Activated CD8-positive, alpha-beta memory T cell treated with anti-CD3 and anti-CD28 coated beads for 36 hours (primary cell): Measurements from ENCODE around the gene RIC1. TPM values are rescaled to one million over a fixed set of nuclear protein-coding genes. Genes with fewer than 3 reads are reported as not detected.
"Not testable (repeated sequence)": the region's sequence is repeated elsewhere in the genome, so short reads cannot be mapped to it uniquely, and the experiment has no call there.

Experiments
- CTCF ChIA-PET: fragments of 350-600 bp; sonication (Branson Sonifier 250); formaldehyde crosslinking; loops from one replicate; lab custom pipeline; 2021; ENCODE audit warnings: antibody characterized with exemption; lab: Charles Lee
- POLR2A ChIA-PET: fragments of 350-600 bp; sonication (Branson Sonifier 250); formaldehyde crosslinking; loops from one replicate; lab custom pipeline; 2021; ENCODE audit warnings: antibody characterized with exemption; lab: Charles Lee
- total RNA-seq, 2 experiments: library from RNA; stranded (reverse); gene quantifications; one replicate each; pipeline ENCODE4 v1.2.3, GENCODE V29; 2021

RIC1 gene, protein sequence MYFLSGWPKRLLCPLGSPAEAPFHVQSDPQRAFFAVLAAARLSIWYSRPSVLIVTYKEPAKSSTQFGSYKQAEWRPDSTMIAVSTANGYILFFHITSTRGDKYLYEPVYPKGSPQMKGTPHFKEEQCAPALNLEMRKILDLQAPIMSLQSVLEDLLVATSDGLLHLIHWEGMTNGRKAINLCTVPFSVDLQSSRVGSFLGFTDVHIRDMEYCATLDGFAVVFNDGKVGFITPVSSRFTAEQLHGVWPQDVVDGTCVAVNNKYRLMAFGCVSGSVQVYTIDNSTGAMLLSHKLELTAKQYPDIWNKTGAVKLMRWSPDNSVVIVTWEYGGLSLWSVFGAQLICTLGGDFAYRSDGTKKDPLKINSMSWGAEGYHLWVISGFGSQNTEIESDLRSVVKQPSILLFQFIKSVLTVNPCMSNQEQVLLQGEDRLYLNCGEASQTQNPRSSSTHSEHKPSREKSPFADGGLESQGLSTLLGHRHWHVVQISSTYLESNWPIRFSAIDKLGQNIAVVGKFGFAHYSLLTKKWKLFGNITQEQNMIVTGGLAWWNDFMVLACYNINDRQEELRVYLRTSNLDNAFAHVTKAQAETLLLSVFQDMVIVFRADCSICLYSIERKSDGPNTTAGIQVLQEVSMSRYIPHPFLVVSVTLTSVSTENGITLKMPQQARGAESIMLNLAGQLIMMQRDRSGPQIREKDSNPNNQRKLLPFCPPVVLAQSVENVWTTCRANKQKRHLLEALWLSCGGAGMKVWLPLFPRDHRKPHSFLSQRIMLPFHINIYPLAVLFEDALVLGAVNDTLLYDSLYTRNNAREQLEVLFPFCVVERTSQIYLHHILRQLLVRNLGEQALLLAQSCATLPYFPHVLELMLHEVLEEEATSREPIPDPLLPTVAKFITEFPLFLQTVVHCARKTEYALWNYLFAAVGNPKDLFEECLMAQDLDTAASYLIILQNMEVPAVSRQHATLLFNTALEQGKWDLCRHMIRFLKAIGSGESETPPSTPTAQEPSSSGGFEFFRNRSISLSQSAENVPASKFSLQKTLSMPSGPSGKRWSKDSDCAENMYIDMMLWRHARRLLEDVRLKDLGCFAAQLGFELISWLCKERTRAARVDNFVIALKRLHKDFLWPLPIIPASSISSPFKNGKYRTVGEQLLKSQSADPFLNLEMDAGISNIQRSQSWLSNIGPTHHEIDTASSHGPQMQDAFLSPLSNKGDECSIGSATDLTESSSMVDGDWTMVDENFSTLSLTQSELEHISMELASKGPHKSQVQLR (N-terminal part only)
- 10 to 100 TPM; 13.4 to 15.2 TPM for total RNA-seq

DNA sequence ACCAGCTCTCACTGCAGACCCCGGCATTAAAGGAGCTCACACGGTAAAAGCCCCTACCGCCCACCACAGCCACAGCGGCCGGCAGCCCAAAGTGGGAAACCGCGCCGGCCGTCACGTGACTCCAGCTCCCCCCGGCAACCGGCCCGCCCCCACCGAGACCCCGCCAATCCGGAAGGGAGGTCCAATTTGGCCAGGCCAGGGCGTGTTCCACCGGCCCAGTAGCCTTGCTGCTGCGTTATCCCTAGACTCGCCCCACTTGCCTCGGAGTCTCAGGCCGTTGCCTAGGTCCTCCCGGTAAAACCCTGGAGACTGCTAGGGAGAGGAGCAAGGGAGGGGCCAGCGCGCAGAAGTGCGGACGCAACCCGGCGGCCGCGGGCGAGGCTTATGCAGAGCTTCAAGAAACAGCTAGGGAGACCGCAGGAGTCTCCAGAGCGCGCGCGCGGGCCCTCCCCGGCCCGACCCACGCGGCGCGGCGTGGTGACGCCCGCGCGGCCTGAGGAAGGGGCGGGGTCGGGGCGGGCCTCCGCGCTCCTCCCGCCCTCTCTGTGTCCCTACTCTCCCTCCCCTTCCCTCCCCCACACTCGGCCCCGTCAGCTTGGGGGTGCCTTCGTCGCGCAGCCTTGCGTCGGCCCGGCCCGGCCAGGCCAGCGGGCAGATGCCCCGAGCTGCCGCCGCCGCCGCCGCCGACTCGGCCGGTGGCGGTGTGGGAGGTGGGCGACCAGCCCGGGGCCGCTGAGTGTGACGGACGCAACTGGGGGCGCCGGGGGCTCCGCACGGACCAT is at the start of gene RIC1:
Gene RIC1 (plus strand): TSS at position 578 of the 782 bp plus-strand sequence. CDS start 203 bp downstream, at position 781.
- ChIA-PET CTCF (interaction anchor here (1.3 to 1.7 kb wide), 3 partner anchors 28 to 202 kb away, joined by 3 to 4 read pairs (median 4); no protein-coding TSS in a partner anchor), POLR2A (interaction anchor here (0.5 to 1.7 kb wide), 11 partner anchors 20 to 800 kb away, joined by 3 to 7 read pairs (median 4); partner anchors contain the start of genes ERMP1, PDCD1LG2, RANBP6 and UHRF2)

DNA sequence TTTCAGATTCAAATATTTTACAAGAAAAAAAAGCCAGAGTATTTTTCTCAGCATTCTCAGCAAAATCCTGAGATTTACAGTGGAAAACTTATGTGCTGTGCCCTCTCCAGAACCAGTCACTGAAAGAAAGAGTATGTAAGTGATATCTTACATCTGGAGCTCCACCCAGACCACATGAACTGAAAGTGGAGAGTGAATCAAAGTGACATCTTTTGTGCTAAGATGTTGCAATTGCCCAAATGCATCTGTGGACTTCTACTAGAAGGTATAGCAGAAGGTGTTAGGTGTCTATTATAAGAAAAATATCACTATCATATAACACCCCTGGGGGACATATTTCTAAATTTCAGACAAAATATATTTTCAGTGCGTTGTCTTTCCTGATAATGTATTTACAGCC is 49.0 kb upstream of the RIC1 start:
- ChIA-PET CTCF (no interaction called here), POLR2A (no interaction called here)

DNA sequence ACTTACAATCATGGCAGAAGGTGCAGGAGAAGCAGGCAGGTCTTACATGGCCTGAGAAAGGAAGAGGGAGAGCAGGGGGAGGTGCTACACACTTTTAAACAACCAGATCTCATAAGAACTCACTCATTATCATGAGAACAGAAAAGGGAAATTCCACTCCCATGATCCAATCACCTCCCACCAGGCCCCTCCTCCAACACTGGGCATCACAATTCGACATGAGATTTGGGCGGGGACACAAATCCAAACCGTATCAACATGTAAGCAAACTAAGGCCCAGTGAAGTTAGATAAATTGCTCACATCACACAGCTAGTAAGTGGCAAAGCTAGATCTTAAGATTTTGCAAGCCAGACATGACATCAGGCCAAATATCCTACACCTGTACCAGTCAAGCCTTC is 48.3 kb upstream of the RIC1 start:
- POLR2A ChIA-PET, result no interaction called here
- CTCF ChIA-PET, result no interaction called here

DNA sequence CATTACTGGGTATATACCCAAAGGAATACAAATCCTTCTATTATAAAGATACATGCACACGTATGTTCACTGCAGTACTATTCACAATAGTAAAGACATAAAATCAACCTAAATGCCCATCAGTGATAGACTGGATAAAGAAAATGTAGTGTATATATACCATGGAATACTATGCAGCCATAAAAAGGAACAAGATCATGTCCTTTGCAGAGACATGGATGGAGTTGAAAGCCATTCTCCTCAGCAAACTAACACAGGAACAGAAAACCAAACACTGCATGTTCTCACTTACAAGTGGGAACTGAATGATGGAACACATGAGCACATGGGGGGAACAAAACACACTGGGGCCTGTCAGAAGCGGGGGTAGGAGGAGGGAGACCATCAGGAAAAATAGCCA is 47.2 kb upstream of the RIC1 start:
- POLR2A ChIA-PET, CTCF ChIA-PET: not testable (repeated sequence)

DNA sequence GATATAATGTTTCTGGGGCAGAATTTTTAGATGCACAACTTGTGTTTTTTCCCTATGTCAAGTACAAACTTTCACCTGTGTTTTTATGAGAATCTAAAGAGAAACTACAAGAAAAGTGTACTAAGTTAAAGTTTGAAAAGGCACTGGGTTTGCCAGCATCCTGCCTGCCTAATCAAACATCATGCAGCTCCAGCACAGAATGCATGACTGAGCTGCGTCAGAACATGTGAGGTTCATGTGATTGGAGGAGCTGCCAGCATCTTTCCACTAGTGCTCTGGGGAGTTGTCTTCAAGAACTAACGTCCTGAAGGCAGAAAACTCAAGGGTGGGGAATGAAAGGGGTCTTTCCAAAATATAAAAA is 46.1 kb upstream of the RIC1 start:
- POLR2A ChIA-PET, result no interaction called here
- CTCF ChIA-PET, result no interaction called here

DNA sequence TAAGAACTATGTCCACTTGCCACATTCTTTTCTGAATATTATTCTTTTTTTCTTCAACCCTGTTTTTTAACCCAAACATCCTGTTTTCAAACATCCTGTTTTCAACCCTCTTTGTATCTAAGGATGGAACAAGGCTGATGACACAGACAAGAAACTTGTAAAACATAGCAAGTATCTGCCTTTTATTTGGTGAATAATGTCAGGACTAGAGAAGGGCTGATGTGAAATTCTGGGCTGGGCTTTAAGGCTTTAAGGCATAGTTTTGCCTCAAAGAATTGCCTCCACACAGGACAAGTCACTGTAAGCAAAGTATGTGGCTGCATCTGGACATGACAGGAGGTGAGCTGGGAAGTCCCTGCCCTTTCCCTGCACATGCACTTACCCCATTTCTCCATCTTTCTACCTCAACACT is 42.5 kb upstream of the RIC1 start:
- ChIA-PET CTCF (interaction anchor here (0.7 to 1.4 kb wide), 5 partner anchors 10 to 142 kb away, joined by 3 to 4 read pairs (median 3); partner anchors contain the start of gene CD274), POLR2A (interaction anchor here (2.0 kb wide), 1 partner anchor 148 kb away, joined by 6 read pairs; the partner anchor contains the start of gene PLGRKT)

DNA sequence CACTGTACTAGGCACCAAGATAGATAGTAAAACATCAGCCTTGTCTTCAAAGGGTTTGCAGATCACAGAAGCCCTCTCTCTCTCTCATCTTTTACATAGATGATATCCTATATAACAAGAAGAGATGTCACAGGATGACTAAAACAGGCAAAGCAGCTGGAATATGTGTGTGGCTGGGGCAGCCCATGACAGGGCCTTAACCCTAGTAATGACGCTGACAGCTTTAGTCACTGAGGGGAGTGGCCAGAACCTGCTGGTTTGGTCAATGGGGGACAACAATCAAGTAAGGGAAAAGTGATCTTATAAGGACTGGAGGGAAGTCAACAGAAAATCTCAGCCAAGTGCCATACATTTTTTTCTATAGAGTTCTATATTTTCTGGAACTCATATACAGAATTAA is 41.9 kb upstream of the RIC1 start:
- ChIA-PET POLR2A (interaction anchor here (0.7 to 2.0 kb wide), 3 partner anchors 12 to 149 kb away, joined by 3 to 6 read pairs (median 4); partner anchors contain the start of gene PLGRKT), CTCF (interaction anchor here (0.8 to 1.8 kb wide), 6 partner anchors 13 to 149 kb away, joined by 3 to 9 read pairs (median 4); partner anchors contain the start of genes CD274 and PLGRKT)

DNA sequence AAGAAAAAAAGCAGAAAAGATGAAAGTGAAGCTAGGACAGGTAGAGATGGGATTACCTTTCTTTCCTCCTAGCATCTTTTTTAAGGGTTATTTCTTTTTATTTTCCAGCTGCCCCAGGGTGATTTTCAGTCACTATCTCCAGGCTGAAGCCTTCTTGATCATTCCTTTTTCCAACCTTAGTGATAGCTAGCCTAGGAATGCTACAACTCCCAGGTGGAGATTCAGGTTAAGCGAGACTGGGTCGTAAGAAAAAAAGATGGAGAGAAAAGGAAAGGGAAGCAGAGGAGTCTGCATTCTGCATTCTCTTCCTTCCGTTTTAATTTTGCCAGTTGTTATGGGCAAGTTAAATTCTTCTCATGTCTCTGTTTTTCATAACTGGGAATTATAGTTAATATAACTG is 36.7 kb upstream of the RIC1 start:
- ChIA-PET POLR2A (no interaction called here), CTCF (no interaction called here)

DNA sequence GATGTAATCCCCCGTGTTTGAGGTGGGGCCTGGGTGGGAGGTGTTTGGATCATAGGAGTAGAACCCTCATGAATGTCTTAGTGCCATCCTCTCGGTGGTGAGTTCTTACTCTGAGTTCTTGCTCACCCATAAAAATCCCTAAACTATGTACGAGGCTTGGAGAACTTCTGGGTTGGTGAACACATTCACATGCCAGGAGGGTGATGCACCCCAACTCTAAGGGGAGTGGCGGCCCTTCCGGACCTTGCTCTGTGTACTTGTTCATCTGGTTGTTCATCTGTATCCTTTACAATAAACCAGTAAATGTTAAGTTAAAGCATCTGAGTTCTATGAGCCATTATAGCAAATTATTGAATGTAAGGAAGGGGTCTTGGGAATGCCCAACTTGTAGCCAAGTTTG is 36.0 kb upstream of the RIC1 start:
- CTCF ChIA-PET, result no interaction called here
- POLR2A ChIA-PET, result no interaction called here

DNA sequence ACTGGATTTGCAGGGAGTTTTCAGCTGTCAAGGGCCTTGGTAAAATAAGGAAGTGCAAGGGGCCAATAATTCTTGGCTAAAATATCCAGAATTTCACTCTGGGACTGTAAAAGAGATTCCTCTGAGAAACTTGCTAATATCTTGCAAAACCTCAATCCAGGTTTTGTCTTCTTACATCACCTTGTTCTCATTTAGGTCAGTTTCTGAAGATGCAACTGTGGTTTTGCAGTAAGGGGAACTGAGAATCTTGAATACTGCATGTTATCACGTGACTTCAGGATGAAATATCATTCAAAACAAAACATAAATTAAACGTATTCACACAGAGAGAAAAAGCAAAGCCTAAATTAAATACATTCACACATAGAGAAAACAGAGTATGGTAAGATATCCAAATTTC is 35.0 kb upstream of the RIC1 start:
- CTCF ChIA-PET, result no interaction called here

DNA sequence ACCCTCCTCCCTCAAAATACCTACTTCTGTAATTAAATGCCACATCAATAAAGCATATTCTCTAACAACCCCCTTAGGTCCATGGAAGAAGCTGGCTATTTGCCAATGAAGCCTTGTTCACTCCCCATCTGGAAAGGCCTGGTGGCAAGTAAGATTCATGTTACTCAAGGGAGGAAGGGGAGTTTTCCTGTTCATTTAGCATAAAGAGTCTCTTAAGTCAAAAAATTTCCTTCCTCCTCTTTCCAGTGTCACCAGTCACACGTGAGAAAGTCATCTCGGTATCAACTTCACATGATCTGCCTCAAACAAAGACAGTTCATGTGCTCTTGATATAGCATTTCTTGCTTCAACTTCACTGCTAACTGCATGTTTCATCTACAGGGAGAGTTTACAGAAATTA is 32.7 kb upstream of the RIC1 start:
- CTCF ChIA-PET, result interaction anchor here (0.5 to 1.1 kb wide), 2 partner anchors 154 to 835 kb away, joined by 3 to 4 read pairs; no protein-coding TSS in a partner anchor
- POLR2A ChIA-PET, result no interaction called here

More for the DNA sequence above, 35.0 kb upstream of the RIC1 start:
- POLR2A ChIA-PET, result no interaction called here

DNA sequence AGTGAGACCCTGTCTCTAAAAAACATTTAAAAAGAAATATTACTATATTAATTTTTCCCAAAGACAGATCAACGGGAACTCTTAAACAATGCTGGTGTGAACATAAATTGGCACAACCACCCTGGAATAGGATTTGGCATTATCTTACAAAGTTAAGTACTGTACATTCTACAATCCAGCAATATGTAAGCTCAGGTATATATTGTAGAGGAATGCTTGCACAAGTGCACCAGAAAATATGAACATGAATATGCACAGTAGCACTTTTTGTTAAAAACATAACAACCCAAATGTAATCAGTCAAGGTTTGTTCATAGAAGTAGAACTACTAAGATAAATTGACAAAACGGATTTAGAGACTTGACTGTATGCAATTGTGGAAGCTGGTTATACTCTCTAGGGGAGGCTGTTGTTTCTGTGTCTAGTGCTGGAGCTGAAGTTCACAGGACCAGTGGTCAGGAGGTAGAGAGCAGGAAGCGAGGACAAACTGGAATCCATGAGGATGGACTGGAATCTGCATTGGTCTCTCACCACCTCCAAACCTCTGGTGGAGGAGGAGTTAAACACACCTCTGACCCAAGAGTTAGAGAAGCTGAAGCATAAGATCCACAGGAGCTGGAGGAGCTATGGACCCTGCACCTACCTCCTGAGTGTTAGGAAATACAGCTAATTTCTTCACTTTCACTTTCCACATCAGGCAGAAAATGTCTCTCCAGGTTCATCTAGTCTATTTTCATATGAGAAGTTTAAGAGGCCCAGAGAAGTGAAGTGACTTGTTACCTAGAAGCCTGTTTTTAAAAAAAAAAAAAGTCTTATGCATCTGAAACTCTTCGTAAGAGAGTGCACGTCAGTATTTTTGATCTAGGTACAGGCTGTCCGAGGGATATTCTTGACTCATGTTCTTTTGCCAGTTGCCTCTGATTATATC is 20.3 kb upstream of the RIC1 start:
- CTCF ChIA-PET, result interaction anchor here (0.7 to 1.8 kb wide), 2 partner anchors 8 to 232 kb away, joined by 3 to 5 read pairs; no protein-coding TSS in a partner anchor
- POLR2A ChIA-PET, result interaction anchor here (0.5 kb wide), 1 partner anchor 21 kb away, joined by 3 read pairs; the partner anchor contains the start of gene RIC1

DNA sequence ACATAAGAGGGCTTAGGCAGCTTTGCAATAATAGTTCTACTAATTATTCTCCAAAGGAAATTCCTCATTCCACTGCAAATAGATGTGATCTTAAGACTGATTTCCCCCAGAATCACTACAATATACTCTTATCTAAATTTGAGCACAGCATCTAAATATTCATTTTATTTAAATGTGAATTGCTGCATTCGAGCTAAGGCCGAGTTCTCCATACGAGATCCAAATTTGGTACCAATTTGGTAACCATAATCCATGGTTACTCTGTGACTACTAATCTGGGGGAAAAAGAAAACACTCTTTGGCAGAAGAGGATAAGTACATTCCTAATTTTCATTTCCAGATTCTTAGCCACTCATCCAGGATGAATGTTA is 19.7 kb upstream of the RIC1 start:
- ChIA-PET CTCF (interaction anchor here (0.7 to 1.8 kb wide), 2 partner anchors 9 to 233 kb away, joined by 3 to 5 read pairs; no protein-coding TSS in a partner anchor), POLR2A (interaction anchor here (0.5 kb wide), 1 partner anchor 20 kb away, joined by 3 read pairs; the partner anchor contains the start of gene RIC1)

DNA sequence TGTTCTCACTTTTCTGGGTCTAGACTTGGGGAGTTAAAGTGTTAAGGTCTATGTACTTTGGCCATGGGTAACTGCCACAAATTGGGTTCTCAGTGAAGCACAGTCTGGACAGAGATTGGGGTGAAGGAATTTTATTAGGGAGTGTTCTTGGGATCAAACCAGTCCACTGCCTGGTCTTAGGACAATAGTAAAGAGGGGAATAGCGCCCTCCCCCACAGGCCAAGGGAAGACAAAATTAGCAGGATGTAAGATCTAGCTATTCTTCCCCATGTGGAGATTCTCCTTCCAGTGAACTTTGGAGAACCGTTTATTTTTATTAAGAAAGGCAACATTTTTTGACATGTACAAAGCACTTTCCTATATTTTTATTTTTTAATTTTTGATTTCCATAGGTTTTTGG is 18.4 kb upstream of the RIC1 start:
- POLR2A ChIA-PET, result no interaction called here
- CTCF ChIA-PET, result no interaction called here

DNA sequence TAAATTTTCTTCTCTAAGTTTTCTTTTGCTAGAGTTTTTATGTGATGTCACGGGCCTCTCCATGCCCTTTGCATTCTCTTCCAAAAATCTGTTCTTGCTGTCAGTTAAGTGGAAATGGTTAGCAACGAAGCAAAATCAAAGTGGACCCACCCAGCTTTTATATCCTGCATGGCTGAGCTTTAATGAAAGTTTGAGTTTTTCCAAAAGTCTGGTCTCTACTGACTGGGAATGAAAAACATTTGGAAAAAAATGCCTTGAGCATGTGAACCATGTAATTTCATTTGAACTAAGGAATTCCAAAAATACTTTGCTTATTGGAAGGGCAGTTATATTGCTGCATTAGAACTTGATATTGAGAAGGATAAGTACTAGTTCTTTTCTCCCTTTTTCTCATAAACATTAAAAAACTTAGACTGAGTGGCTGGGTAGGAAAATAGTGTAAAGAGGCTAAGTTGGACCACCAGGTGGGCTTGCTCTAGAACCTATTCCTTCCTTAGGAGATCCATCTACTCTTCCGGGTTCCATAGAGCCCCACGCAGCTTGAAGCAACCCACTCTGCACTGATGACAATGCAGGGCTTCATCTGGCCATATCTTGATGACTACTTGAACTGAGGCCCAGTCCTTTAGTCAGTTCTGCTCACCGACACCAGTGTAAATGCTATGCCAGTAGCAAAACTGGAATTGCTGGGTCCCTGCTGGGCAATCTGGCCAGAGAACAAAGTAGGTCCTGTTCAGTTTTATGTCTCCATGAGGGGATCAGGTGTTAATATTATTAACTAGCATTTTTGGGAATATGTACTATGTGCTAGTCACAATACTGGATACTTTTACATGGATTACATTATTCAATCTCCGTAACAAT is 17.4 kb upstream of the RIC1 start:
- ChIA-PET POLR2A (no interaction called here), CTCF (interaction anchor here (1.4 kb wide), 1 partner anchor 11 kb away, joined by 5 read pairs; no protein-coding TSS in a partner anchor)

DNA sequence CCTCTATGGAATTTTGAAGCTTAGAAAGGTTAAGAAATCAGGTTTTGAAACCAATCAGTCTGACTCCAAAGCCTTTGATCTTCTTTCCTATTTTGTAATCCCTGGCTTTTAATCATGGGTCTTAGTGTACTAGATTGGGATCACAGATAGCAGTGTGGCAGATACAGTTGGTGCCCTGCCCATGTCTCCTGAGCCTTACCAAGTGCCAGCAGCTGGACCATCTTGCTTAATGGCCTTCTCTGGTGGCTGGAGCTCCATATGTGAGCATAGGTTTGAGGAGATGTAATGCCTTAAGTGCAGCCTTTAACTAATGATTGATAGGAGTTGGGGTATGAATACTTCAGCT is 16.7 kb upstream of the RIC1 start:
- ChIA-PET POLR2A (no interaction called here), CTCF (interaction anchor here (1.4 kb wide), 1 partner anchor 12 kb away, joined by 5 read pairs; no protein-coding TSS in a partner anchor)
